Activated CD4-positive, alpha-beta T cell treated with anti-CD3 and anti-CD28 coated beads for 48 hours (primary cell): ENCODE results near the gene SHKBP1.
"Not testable (repeated sequence)": the region's sequence is repeated elsewhere in the genome, so short reads cannot be mapped to it uniquely, and the experiment has no call there.

ENCODE experiments used
- DNase-seq: peaks from one replicate; pipeline ENCODE4 v3.0.0-alpha.2; 2020

SHKBP1 gene

GRCh38 chr19:40576585-40577451 is at the start of gene SHKBP1:
TSS of gene SHKBP1 (plus strand) at chr19:40576873. CDS start at chr19:40576900, 27 bp downstream.
- peak; percentile 94 for DNase-seq

- no peak for DNase-seq
Observed at GRCh38 chr19:40528078-40528477, 48.6 kb upstream of the SHKBP1 start.

GRCh38 chr19:40528533-40529092 is 48.1 kb upstream of the SHKBP1 start:
- DNase-seq = no peak

- DNase-seq = peak; percentile 92
Observed at GRCh38 chr19:40529093-40529954, 47.3 kb upstream of the SHKBP1 start.

- DNase-seq = peak; percentile 21
Observed at GRCh38 chr19:40530091-40530901, 46.4 kb upstream of the SHKBP1 start.

GRCh38 chr19:40533508-40533907 is 43.2 kb upstream of the SHKBP1 start:
- DNase-seq = no peak

GRCh38 chr19:40534148-40534547 is 42.5 kb upstream of the SHKBP1 start:
- DNase-seq = no peak

GRCh38 chr19:40539070-40539469 is 37.6 kb upstream of the SHKBP1 start:
- no peak for DNase-seq

GRCh38 chr19:40542202-40542859 is 34.3 kb upstream of the SHKBP1 start:
- no peak for DNase-seq

GRCh38 chr19:40543029-40543597 is 33.6 kb upstream of the SHKBP1 start:
- DNase-seq = no peak

- not testable (repeated sequence) for DNase-seq
Observed at GRCh38 chr19:40546153-40546841, 30.4 kb upstream of the SHKBP1 start.

- not testable (repeated sequence) for DNase-seq
Observed at GRCh38 chr19:40547190-40547589, 29.5 kb upstream of the SHKBP1 start.

GRCh38 chr19:40547836-40548235 is 28.8 kb upstream of the SHKBP1 start:
- no peak for DNase-seq

- DNase-seq = peak; percentile 86
Observed at GRCh38 chr19:40549007-40549708, 27.5 kb upstream of the SHKBP1 start.

- no peak for DNase-seq
Observed at GRCh38 chr19:40550951-40551350, 25.7 kb upstream of the SHKBP1 start.

GRCh38 chr19:40552848-40553247 is 23.8 kb upstream of the SHKBP1 start:
- no peak for DNase-seq

GRCh38 chr19:40553885-40554857 is 22.5 kb upstream of the SHKBP1 start:
- no peak for DNase-seq

GRCh38 chr19:40555978-40556689 is 20.5 kb upstream of the SHKBP1 start:
- no peak for DNase-seq
